OCI-LY1 (cell line): ENCODE data around the gene KIAA0586.

Source experiments
- H2AFZ ChIP-seq: fragments of 200-600 bp; sonication (generic), shearing (Covaris generic); 2 replicates; pipeline ENCODE4 v1.6.0; 2014; ENCODE audit warnings: antibody characterized with exemption, mild to moderate bottlenecking, low read length
- H3F3A ChIP-seq: fragments of 200-600 bp; sonication (generic), shearing (Covaris generic); 2 replicates; pipeline ENCODE4 v1.6.0; 2014; ENCODE audit warnings: mild to moderate bottlenecking, antibody characterized with exemption, low read length, moderate library complexity; ENCODE audit not compliant: insufficient read depth
- H3K27ac ChIP-seq: fragments of 200-600 bp; sonication (generic); 2 replicates; pipeline ENCODE4 v1.5.1; 2014; ENCODE audit warnings: low read length, mixed run types, mild to moderate bottlenecking, low read depth; ENCODE audit not compliant: poor library complexity, severe bottlenecking
- H3K27me3 ChIP-seq: fragments of 200-600 bp; sonication (generic); 2 replicates; pipeline ENCODE4 v1.6.0; 2014; ENCODE audit warnings: antibody characterized with exemption, mild to moderate bottlenecking, low read length, moderate library complexity; ENCODE audit not compliant: insufficient read depth
- H3K36me3 ChIP-seq: fragments of 200-600 bp; sonication (generic); 2 replicates; pipeline ENCODE4 v1.6.1; 2014; ENCODE audit warnings: mild to moderate bottlenecking, antibody characterized with exemption, low read length, moderate library complexity, mixed read lengths; ENCODE audit not compliant: insufficient read depth
- H3K4me1 ChIP-seq: fragments of 200-600 bp; sonication (generic); 2 replicates; pipeline ENCODE4 v1.5.1; 2014; ENCODE audit warnings: mild to moderate bottlenecking, low read length, moderate library complexity; ENCODE audit not compliant: insufficient read depth, severe bottlenecking
- H3K4me2 ChIP-seq: fragments of 200-600 bp; sonication (generic), shearing (Covaris generic); 2 replicates; pipeline ENCODE4 v1.6.1; 2014; ENCODE audit warnings: low read length
- H3K4me3 ChIP-seq: fragments of 200-600 bp; sonication (generic); 2 replicates; pipeline ENCODE4 v1.5.1; 2014; ENCODE audit warnings: low read length, low read depth, mild to moderate bottlenecking, mixed read lengths; ENCODE audit not compliant: poor library complexity, severe bottlenecking
- H3K79me2 ChIP-seq: fragments of 200-600 bp; shearing (Covaris generic); 2 replicates; pipeline ENCODE4 v1.6.1; 2016; ENCODE audit warnings: mixed run types, low read length, mixed read lengths; ENCODE audit not compliant: insufficient read depth
- H3K9ac ChIP-seq: fragments of 200-600 bp; sonication (generic), shearing (Covaris generic); 2 replicates; pipeline ENCODE4 v1.6.1; 2014; ENCODE audit warnings: mild to moderate bottlenecking, low read length, mixed read lengths
- H3K9me2 ChIP-seq: fragments of 200-600 bp; sonication (generic), shearing (Covaris generic); 2 replicates; pipeline ENCODE4 v1.6.1; 2014; ENCODE audit warnings: low read depth, mild to moderate bottlenecking, low read length, mixed read lengths
- H3K9me3 ChIP-seq: fragments of 200-600 bp; shearing (Covaris generic); 2 replicates; pipeline ENCODE4 v1.6.1; 2014; ENCODE audit warnings: low read length, mixed read lengths
- H4K20me1 ChIP-seq: fragments of 200-600 bp; sonication (generic), shearing (Covaris generic); 2 replicates; pipeline ENCODE4 v1.6.0; 2016; ENCODE audit warnings: mild to moderate bottlenecking, low read length; ENCODE audit not compliant: insufficient read depth
- CTCF ChIP-seq: fragments of 200-600 bp; sonication (generic), shearing (Covaris generic); IDR thresholded peaks from 2 replicates; pipeline ENCODE4 v1.5.1; 2017; ENCODE audit warnings: mild to moderate bottlenecking, antibody characterized with exemption, low read length, moderate library complexity, mixed read lengths
- EZH2 ChIP-seq: fragments of 200-600 bp; sonication (generic), shearing (Covaris generic); IDR thresholded peaks from 2 replicates; pipeline ENCODE4 v1.8.0; 2017; ENCODE audit warnings: borderline replicate concordance, mixed run types, mild to moderate bottlenecking, antibody characterized with exemption, low read length, moderate library complexity, mixed read lengths

Gene KIAA0586

GRCh38 chr14:58426670-58427280 is 744 bp upstream of the KIAA0586 start:
- Histone ChIP-seq H3F3A (no peaks in the 10 kb centered on the region), H3K79me2 (peaks cover 37% of the 10 kb centered on the region), H3K9me2 (no peaks in the 10 kb centered on the region), H3K9me3 (no peaks in the 10 kb centered on the region), H3K4me2 (peak overlapping the region; percentile 59), H3K9ac (peak overlapping the region; percentile 82), H3K36me3 (peaks cover 35% of the 10 kb centered on the region), H3K4me1 (peaks cover 35% of the 10 kb centered on the region), H3K27me3 (no peaks in the 10 kb centered on the region), H4K20me1 (no peaks in the 10 kb centered on the region), H3K4me3 (peak overlapping the region; percentile 80), H2AFZ (peak overlapping the region; percentile 92), H3K27ac (peak overlapping the region; percentile 95)
- TF ChIP-seq CTCF, result no peak
- no peak for TF ChIP-seq EZH2

GRCh38 chr14:58428118-58428683 is 682 bp downstream of the KIAA0586 start:
- TF ChIP-seq CTCF, result no peak
- TF ChIP-seq EZH2, result no peak
- peak overlapping the region; percentile 50; the same call in 1 of the 2 replicates for H2AFZ ChIP-seq

GRCh38 chr14:58430156-58430555 is 2.6 kb downstream of the KIAA0586 start:
- no peaks in the 10 kb centered on the region for H3K9me3 ChIP-seq
- H3K9ac ChIP-seq, result no peak overlapping the region; the same call in 1 of the 2 replicates
- no peaks in the 10 kb centered on the region for H3K9me2 ChIP-seq
- peaks cover 35% of the 10 kb centered on the region for H3K4me1 ChIP-seq
- peak overlapping the region; percentile 20 for H3K27ac ChIP-seq
- H3K27me3 ChIP-seq, result no peaks in the 10 kb centered on the region
- no peak for TF ChIP-seq EZH2
- no peak for TF ChIP-seq CTCF
- H3K79me2 ChIP-seq, result peaks cover 37% of the 10 kb centered on the region
- peak overlapping the region; percentile 80 for H3K4me3 ChIP-seq
- H3F3A ChIP-seq, result no peaks in the 10 kb centered on the region
- H4K20me1 ChIP-seq, result no peaks in the 10 kb centered on the region
- H3K36me3 ChIP-seq, result peaks cover 34% of the 10 kb centered on the region; the same call in 1 of the 2 replicates
- H3K4me2 ChIP-seq, result peak overlapping the region; percentile 88
- H2AFZ ChIP-seq, result no peak overlapping the region

More at GRCh38 chr14:58428118-58428683, 682 bp downstream of the KIAA0586 start:
- Histone ChIP-seq H3K9ac (peak overlapping the region; percentile 82), H3K27me3 (no peaks in the 10 kb centered on the region), H3K4me2 (peak overlapping the region; percentile 88), H3K9me2 (no peaks in the 10 kb centered on the region), H3K79me2 (peaks cover 37% of the 10 kb centered on the region), H3K27ac (peak overlapping the region; percentile 95), H3K9me3 (no peaks in the 10 kb centered on the region), H4K20me1 (no peaks in the 10 kb centered on the region), H3K4me1 (peaks cover 35% of the 10 kb centered on the region), H3K4me3 (peak overlapping the region; percentile 80), H3F3A (no peaks in the 10 kb centered on the region), H3K36me3 (peaks cover 33% of the 10 kb centered on the region; the same call in 1 of the 2 replicates)
